Pons (tissue), 1 donor: ENCODE results near the gene DAPK3.
"Not testable (repeated sequence)": the region's sequence is repeated elsewhere in the genome, so short reads cannot be mapped to it uniquely, and the experiment has no call there.

ENCODE experiments used
- DNase-seq: peaks from one replicate; pipeline ENCODE4 v3.0.0-alpha.2; 2016; ENCODE audit warnings: low spot score

DAPK3 gene

GRCh38 chr19:4005436-4005835 lies 34.5 kb upstream of the DAPK3 start:
- DNase-seq, result not testable (repeated sequence)

- not testable (repeated sequence) for DNase-seq
Observed at GRCh38 chr19:4000798-4001197, 29.9 kb upstream of the DAPK3 start.

GRCh38 chr19:3998667-3999412 lies 27.9 kb upstream of the DAPK3 start:
- not testable (repeated sequence) for DNase-seq

GRCh38 chr19:3995607-3996006 lies 24.7 kb upstream of the DAPK3 start:
- no peak for DNase-seq

GRCh38 chr19:3990815-3991117 lies 19.9 kb upstream of the DAPK3 start:
- no peak for DNase-seq

- DNase-seq, result peak; percentile 80
Observed at GRCh38 chr19:3987619-3988371, 16.9 kb upstream of the DAPK3 start.

GRCh38 chr19:3986260-3987041 lies 15.6 kb upstream of the DAPK3 start:
- DNase-seq, result peak; percentile 93

- DNase-seq, result no peak
Observed at GRCh38 chr19:3985643-3986259, 14.9 kb upstream of the DAPK3 start.

- peak; percentile 82 for DNase-seq
Observed at GRCh38 chr19:3984908-3985642, 14.2 kb upstream of the DAPK3 start, which contains the start of gene EEF2. Gene EEF2, minus strand, starts transcription at chr19:3985463. Its CDS starts 83 bp downstream, at chr19:3985380.

- DNase-seq, result no peak
Observed at GRCh38 chr19:3984584-3984907, 13.6 kb upstream of the DAPK3 start.

- DNase-seq, result no peak
Observed at GRCh38 chr19:3983936-3984583, 13.2 kb upstream of the DAPK3 start.

- DNase-seq, result no peak
Observed at GRCh38 chr19:3983542-3983914, 12.6 kb upstream of the DAPK3 start.

GRCh38 chr19:3982701-3983541 lies 12.0 kb upstream of the DAPK3 start:
- no peak for DNase-seq

- no peak for DNase-seq
Observed at GRCh38 chr19:3981736-3982681, 11.1 kb upstream of the DAPK3 start.

- DNase-seq, result no peak
Observed at GRCh38 chr19:3981373-3981735, 10.5 kb upstream of the DAPK3 start.

- DNase-seq, result no peak
Observed at GRCh38 chr19:3980353-3981251, 9.7 kb upstream of the DAPK3 start.

- no peak for DNase-seq
Observed at GRCh38 chr19:3979674-3980352, 8.9 kb upstream of the DAPK3 start.

- DNase-seq, result no peak
Observed at GRCh38 chr19:3979289-3979673, 8.4 kb upstream of the DAPK3 start.
